Subcutaneous abdominal adipose tissue (tissue), 5 donors: Measurements from ENCODE around the gene NHLRC3.

Experiments used
- H3K27ac ChIP-seq: one replicate; pipeline ENCODE4 v1.7.0; 2013; ENCODE audit warnings: low read depth, mild to moderate bottlenecking, inconsistent platforms, low read length, moderate library complexity
- H3K27me3 ChIP-seq, 5 donors: one replicate each; pipeline ENCODE4 v1.7.0; 2013; ENCODE audit warnings: low read length in 5 of 5, inconsistent platforms in 1 of 5; ENCODE audit not compliant: control insufficient read depth in 5 of 5, insufficient read depth in 4 of 5
- H3K36me3 ChIP-seq, 5 donors: one replicate each; pipeline ENCODE4 v1.7.0; 2013; ENCODE audit warnings: low read length in 5 of 5; ENCODE audit not compliant: control insufficient read depth in 5 of 5, insufficient read depth in 5 of 5
- H3K4me1 ChIP-seq, 5 donors: one replicate each; pipeline ENCODE4 v1.7.0; 2013; ENCODE audit warnings: low read length in 5 of 5, mild to moderate bottlenecking in 3 of 5, moderate library complexity in 1 of 5; ENCODE audit not compliant: control insufficient read depth in 5 of 5, insufficient read depth in 5 of 5
- H3K4me3 ChIP-seq, 5 donors: one replicate each; pipeline ENCODE4 v1.7.0; 2013; ENCODE audit warnings: low read length in 5 of 5, low read depth in 1 of 5
- H3K9ac ChIP-seq, 5 donors: one replicate each; pipeline ENCODE4 v1.7.0; 2013; ENCODE audit warnings: low read length in 5 of 5, mild to moderate bottlenecking in 4 of 5, moderate library complexity in 3 of 5
- H3K9me3 ChIP-seq, 5 donors: one replicate each; pipeline ENCODE4 v1.7.0; 2013; ENCODE audit warnings: low read length in 5 of 5; ENCODE audit not compliant: control insufficient read depth in 5 of 5
- donor health status: healthy.
- donor health status: healthy.
- donor health status: healthy.
- donor health status: healthy.
- donor health status: healthy.

The NHLRC3 gene

GRCh38 chr13:39020853-39021462, 17.3 kb upstream of the NHLRC3 start:
- Histone ChIP-seq H3K27me3 (no peaks in the 10 kb centered on the region), H3K4me1 (no peaks in the 10 kb centered on the region), H3K36me3 (peaks cover 61 to 72% (median 68%) of the 10 kb centered on the region in 5 donors), H3K9ac (no peak overlapping the region), H3K9me3 (no peaks in the 10 kb centered on the region), H3K4me3 (no peak overlapping the region), H3K27ac (no peak overlapping the region)

GRCh38 chr13:39023316-39023715, 14.9 kb upstream of the NHLRC3 start:
- H3K36me3 ChIP-seq: peaks cover 55 to 74% (median 70%) of the 10 kb centered on the region in 5 donors
- H3K27me3 ChIP-seq: no peaks in the 10 kb centered on the region
- no peak overlapping the region for H3K9ac ChIP-seq
- H3K4me3 ChIP-seq: no peak overlapping the region
- H3K4me1 ChIP-seq: no peaks in the 10 kb centered on the region
- H3K9me3 ChIP-seq: no peaks in the 10 kb centered on the region
- H3K27ac ChIP-seq: no peak overlapping the region

- Histone ChIP-seq H3K9me3 (no peaks in the 10 kb centered on the region), H3K4me1 (no peaks in the 10 kb centered on the region), H3K36me3 (peaks cover 57 to 77% (median 74%) of the 10 kb centered on the region in 5 donors), H3K4me3 (no peak overlapping the region), H3K27me3 (no peaks in the 10 kb centered on the region), H3K9ac (no peak overlapping the region), H3K27ac (no peak overlapping the region)
These were observed 14.5 kb upstream of the NHLRC3 start for GRCh38 chr13:39023761-39024160.

GRCh38 chr13:39025433-39025839, 12.8 kb upstream of the NHLRC3 start:
- H3K27me3 ChIP-seq: no peaks in the 10 kb centered on the region
- H3K9ac ChIP-seq: no peak overlapping the region
- H3K27ac ChIP-seq: no peak overlapping the region
- H3K9me3 ChIP-seq: no peaks in the 10 kb centered on the region
- no peak overlapping the region for H3K4me3 ChIP-seq
- H3K36me3 ChIP-seq: peaks cover 57 to 79% (median 74%) of the 10 kb centered on the region in 5 donors
- H3K4me1 ChIP-seq: no peaks in the 10 kb centered on the region

GRCh38 chr13:39032150-39032549, 6.1 kb upstream of the NHLRC3 start:
- H3K27me3 ChIP-seq: no peaks in the 10 kb centered on the region
- H3K4me3 ChIP-seq: no peak overlapping the region
- no peaks in the 10 kb centered on the region for H3K9me3 ChIP-seq
- no peak overlapping the region for H3K27ac ChIP-seq
- no peak overlapping the region for H3K9ac ChIP-seq
- H3K36me3 ChIP-seq: peaks cover 8 to 19% (median 10%) of the 10 kb centered on the region in 5 donors
- H3K4me1 ChIP-seq: peaks cover 2 to 27% (median 26%) of the 10 kb centered on the region in 5 donors

- peaks cover 6 to 36% (median 34%) of the 10 kb centered on the region in 5 donors for H3K4me1 ChIP-seq
- H3K4me3 ChIP-seq: no peak overlapping the region
- peak overlapping the region in 1 of 5 donors; percentile 39 for H3K9ac ChIP-seq
- peaks cover 0 to 2% (median 0%) of the 10 kb centered on the region in 5 donors for H3K27me3 ChIP-seq
- H3K36me3 ChIP-seq: peaks cover 0 to 4% (median 2%) of the 10 kb centered on the region in 5 donors
- no peaks in the 10 kb centered on the region for H3K9me3 ChIP-seq
- H3K27ac ChIP-seq: no peak overlapping the region
These were observed 4.2 kb upstream of the NHLRC3 start for GRCh38 chr13:39034085-39034484.

- Histone ChIP-seq H3K9ac (peak overlapping the region; percentile 11 to 91 (median 82)), H3K36me3 (peaks cover 0 to 3% (median 0%) of the 10 kb centered on the region in 5 donors), H3K4me1 (peaks cover 6 to 45% (median 42%) of the 10 kb centered on the region in 5 donors), H3K27ac (no peak overlapping the region), H3K9me3 (no peaks in the 10 kb centered on the region), H3K27me3 (peaks cover 0 to 2% (median 0%) of the 10 kb centered on the region in 5 donors), H3K4me3 (peak overlapping the region in 3 of 5 donors; percentile 1 to 95 (median 30))
These were observed 3.1 kb upstream of the NHLRC3 start for GRCh38 chr13:39035204-39035603.

- H3K4me3 ChIP-seq: peak overlapping the region in 4 of 5 donors; percentile 89 to 98 (median 95)
- H3K27me3 ChIP-seq: peaks cover 0 to 2% (median 0%) of the 10 kb centered on the region in 5 donors
- no peak overlapping the region for H3K27ac ChIP-seq
- H3K9me3 ChIP-seq: no peaks in the 10 kb centered on the region
- peaks cover 0 to 1% (median 0%) of the 10 kb centered on the region in 5 donors for H3K36me3 ChIP-seq
- H3K9ac ChIP-seq: peak overlapping the region; percentile 11 to 91 (median 82)
- peaks cover 6 to 51% (median 46%) of the 10 kb centered on the region in 5 donors for H3K4me1 ChIP-seq
These were observed 2.5 kb upstream of the NHLRC3 start for GRCh38 chr13:39035799-39036198.

- Histone ChIP-seq H3K4me1 (peaks cover 6 to 52% (median 49%) of the 10 kb centered on the region in 5 donors), H3K4me3 (peak overlapping the region; percentile 73 to 98 (median 95)), H3K9me3 (no peaks in the 10 kb centered on the region), H3K36me3 (no peaks in the 10 kb centered on the region), H3K9ac (peak overlapping the region in 4 of 5 donors; percentile 82 to 91 (median 88)), H3K27ac (no peak overlapping the region), H3K27me3 (peaks cover 0 to 2% (median 0%) of the 10 kb centered on the region in 5 donors)
These were observed 2.0 kb upstream of the NHLRC3 start for GRCh38 chr13:39036212-39036611.

- Histone ChIP-seq H3K9ac (peak overlapping the region; percentile 82 to 99 (median 90)), H3K4me1 (peaks cover 6 to 57% (median 54%) of the 10 kb centered on the region in 5 donors), H3K9me3 (no peaks in the 10 kb centered on the region), H3K27me3 (peaks cover 0 to 2% (median 0%) of the 10 kb centered on the region in 5 donors), H3K36me3 (peaks cover 0 to 2% (median 0%) of the 10 kb centered on the region in 5 donors), H3K4me3 (peak overlapping the region; percentile 89 to 98 (median 95)), H3K27ac (peak overlapping the region; percentile 84)
These were observed 811 bp upstream of the NHLRC3 start for GRCh38 chr13:39037410-39037879.
